HG02884 (cell line): ENCODE results near the gene SMYD3.
"Not testable (repeated sequence)": the region's sequence is repeated elsewhere in the genome, so short reads cannot be mapped to it uniquely, and the experiment has no call there.

Experiments used
- ATAC-seq: cut with Tn5 transposase; IDR thresholded peaks from one replicate; pipeline ENCODE4 v1.9.1; 2021; ENCODE audit warnings: mild to moderate bottlenecking, moderate library complexity; ENCODE audit not compliant: unreplicated experiment

SMYD3 gene

GRCh38 chr1:245714027-245714426 lies 793.1 kb downstream of the SMYD3 start:
- ATAC-seq: not testable (repeated sequence)

GRCh38 chr1:245710961-245711903 lies 795.8 kb downstream of the SMYD3 start:
- no peak for ATAC-seq

- ATAC-seq: no peak
These were observed 799.1 kb downstream of the SMYD3 start for GRCh38 chr1:245707941-245708340.

GRCh38 chr1:245704765-245705164 lies 802.3 kb downstream of the SMYD3 start:
- ATAC-seq: no peak

GRCh38 chr1:245704341-245704740 lies 802.7 kb downstream of the SMYD3 start:
- ATAC-seq: no peak

GRCh38 chr1:245702346-245702745 lies 804.7 kb downstream of the SMYD3 start:
- ATAC-seq: no peak

GRCh38 chr1:245701631-245702030 lies 805.4 kb downstream of the SMYD3 start:
- no peak for ATAC-seq

GRCh38 chr1:245700631-245701030 lies 806.4 kb downstream of the SMYD3 start:
- ATAC-seq: no peak
